Activated T-cell treated with anti-CD3 and anti-CD28 coated beads for 24 hours (primary cell): ENCODE data around the gene CPTP.

ENCODE experiments used
- DNase-seq: peaks from one replicate; pipeline ENCODE4 v3.0.0-alpha.2; 2020; ENCODE audit warnings: low read depth

The CPTP gene

GRCh38 chr1:1335792-1336248, 11.2 kb downstream of the CPTP start:
- DNase-seq = no peak

- DNase-seq = no peak
These were observed 11.8 kb downstream of the CPTP start for GRCh38 chr1:1336446-1336845.

GRCh38 chr1:1336931-1337792, 12.6 kb downstream of the CPTP start:
- no peak for DNase-seq

- DNase-seq = peak; percentile 28
These were observed 13.2 kb downstream of the CPTP start for GRCh38 chr1:1337793-1338147.

GRCh38 chr1:1338278-1338677, 13.7 kb downstream of the CPTP start:
- no peak for DNase-seq

GRCh38 chr1:1340185-1340584, 15.6 kb downstream of the CPTP start:
- no peak for DNase-seq

GRCh38 chr1:1340791-1341548, 16.4 kb downstream of the CPTP start:
- no peak for DNase-seq

DNA sequence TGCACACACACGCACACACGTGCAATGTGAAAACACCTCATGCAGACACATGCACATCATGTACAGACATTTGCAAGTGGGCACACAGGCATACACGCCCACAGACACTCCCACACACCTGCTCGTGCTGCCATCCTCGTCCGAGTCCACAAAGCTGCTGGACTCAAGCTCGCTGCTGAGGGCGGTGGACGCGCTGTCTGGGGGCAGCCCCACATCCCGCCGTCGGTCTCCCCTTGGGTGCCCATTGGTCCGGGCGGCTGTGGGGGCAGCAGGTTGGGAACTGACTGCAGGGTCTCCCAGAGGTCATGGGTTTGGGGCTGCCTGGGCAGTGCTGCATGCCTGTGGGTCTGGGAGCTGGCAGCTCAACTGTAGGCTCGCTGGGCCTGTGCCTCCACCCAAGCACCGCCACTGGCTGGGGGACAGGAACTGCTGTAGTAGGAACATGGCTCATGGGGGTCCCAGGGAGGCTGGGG, 17.0 kb downstream of the CPTP start:
- DNase-seq = no peak

DNA sequence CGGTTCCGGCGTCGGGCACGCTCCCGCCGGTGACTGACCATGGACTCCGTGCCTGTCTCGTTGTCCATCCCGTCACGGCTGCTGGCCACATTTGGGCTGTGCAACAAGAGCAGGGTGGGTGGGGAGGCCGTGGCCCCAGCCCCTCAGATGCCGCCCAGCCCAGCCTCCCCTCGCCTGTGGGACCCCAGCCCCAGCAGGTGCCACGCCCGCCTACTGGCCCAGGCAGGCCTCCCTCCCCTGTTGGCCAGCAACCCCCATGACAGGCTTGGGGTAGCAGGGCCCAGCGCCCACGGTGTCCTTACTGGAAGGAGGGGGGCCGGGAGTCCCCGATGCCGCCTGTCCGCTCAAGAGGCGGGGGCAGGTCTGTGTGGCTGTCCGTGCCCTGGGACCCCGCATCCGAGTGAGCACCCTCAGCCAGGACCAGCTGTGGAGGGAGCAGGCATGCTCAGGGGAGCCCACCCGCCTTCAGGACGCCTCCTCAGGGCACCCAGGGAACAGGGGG, 17.5 kb downstream of the CPTP start:
- DNase-seq = no peak

DNA sequence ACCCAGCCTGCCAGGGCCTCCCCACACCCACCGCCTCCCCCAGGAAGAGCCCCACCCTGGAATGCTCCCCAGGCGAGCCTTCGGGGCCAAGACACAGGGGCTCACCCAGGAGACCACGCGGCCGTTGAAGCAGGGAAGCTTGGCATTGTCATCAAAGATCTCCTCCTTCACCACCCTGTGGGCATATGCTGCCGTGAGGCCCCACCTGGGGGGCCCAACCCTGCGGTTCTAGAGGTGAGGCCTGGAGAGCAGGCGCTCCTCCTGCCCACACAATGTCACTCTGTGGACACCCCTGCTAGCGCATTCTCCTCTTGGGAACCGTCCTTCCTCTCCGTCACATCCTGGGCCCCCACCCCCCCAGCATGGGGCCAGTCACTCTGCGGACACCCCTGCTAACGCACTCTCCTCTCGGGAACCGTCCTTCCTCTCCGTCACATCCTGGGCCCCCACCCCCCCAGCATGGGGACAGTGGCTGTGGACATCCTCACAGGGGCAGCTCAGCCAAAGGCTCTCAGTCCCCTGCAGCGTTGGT, 18.0 kb downstream of the CPTP start:
- no peak for DNase-seq

- DNase-seq = no peak
These were observed 19.3 kb downstream of the CPTP start for GRCh38 chr1:1343811-1344421.

GRCh38 chr1:1344655-1345361, 20.2 kb downstream of the CPTP start:
- DNase-seq = peak; percentile 38

GRCh38 chr1:1345384-1345783, 20.8 kb downstream of the CPTP start:
- DNase-seq = no peak

GRCh38 chr1:1345860-1346500, 21.4 kb downstream of the CPTP start:
- no peak for DNase-seq

- no peak for DNase-seq
These were observed 21.9 kb downstream of the CPTP start for GRCh38 chr1:1346501-1346890.

DNA sequence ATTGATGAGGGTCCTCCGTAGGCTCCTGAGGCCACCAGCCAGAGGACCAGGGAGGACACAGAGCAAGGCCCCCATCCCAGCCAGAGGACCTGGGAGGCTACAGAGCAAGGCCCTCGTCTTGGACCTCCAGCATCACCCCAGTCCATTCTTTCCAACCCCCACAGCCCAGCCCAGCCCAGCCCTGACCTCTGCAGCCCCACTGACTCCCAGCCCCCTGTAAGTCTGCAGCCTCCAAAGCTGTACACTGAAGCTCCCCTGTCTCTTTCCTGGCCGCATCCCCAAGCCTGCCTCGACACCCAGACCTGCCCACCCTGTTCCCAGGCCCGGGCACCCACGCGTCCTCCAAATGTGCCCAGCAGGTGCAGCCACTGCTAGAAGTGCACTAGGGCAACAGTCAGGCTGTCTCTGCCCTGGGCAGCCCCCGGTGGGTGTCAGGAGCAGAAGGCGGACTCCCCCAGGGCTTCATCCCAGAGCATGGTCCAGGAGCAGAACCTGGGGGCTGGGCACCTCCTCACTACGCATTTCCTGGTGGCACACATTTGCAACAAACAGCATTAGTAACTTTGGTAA, 22.5 kb downstream of the CPTP start:
- no peak for DNase-seq

DNA sequence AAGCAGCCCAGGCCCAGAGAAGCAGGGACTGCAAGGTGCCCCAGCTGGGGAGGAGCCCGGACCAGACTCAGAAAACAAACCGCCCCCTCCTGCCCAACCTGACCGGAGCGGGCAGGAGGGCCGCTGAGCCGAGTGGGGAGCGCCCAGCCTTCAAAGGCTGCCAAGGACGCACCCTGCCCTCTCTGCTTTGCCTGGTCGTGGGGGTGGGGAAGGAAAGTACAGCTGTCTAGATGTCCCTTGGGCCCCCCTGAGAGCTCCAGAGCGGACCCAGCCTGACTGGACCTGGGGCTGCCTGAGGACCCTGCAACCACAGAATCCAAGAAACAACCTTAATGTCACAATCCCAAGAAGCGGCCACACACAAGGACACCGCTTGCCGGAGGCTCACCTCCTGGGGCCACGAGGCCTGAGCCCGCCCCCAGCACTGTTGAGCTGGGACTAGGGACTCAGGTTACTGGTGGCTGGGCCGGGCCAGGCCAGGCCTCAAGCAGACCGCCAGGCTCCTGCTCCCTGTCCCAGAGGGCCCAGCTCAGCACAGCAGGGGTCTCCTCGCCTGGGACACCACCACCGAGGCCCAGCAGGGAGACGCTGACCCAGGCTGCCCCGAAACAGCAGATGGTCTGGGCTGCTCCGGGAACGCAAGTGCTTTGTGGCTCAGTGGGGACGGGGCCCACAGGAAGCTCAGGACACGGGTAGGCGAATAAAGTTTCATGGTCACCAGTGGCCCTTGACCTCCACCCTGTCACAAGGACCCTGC, 23.2 kb downstream of the CPTP start:
- DNase-seq = no peak

GRCh38 chr1:1348420-1349255, 24.0 kb downstream of the CPTP start:
- DNase-seq = no peak
